IPS DF 6.9 (cell line): ENCODE data around the gene NUBP2.

Experiments
- DNase-seq: peaks from one replicate; pipeline ENCODE4 v3.0.0-alpha.2; 2013; ENCODE audit warnings: low read depth, low spot score
- H3K27ac ChIP-seq: one replicate; pipeline ENCODE4 v1.5.1; 2013; ENCODE audit warnings: low read length, control low read depth
- H3K27me3 ChIP-seq: 2 replicates; pipeline ENCODE4 v1.6.1; 2013; ENCODE audit warnings: mild to moderate bottlenecking, low read length; ENCODE audit not compliant: control insufficient read depth, insufficient read depth
- H3K36me3 ChIP-seq: 2 replicates; pipeline ENCODE4 v1.6.1; 2013; ENCODE audit warnings: low read length; ENCODE audit not compliant: control insufficient read depth, insufficient read depth
- H3K4me1 ChIP-seq: 2 replicates; pipeline ENCODE4 v1.6.1; 2013; ENCODE audit warnings: low read length; ENCODE audit not compliant: control insufficient read depth, insufficient read depth
- H3K4me3 ChIP-seq: 2 replicates; pipeline ENCODE4 v1.5.1; 2013; ENCODE audit warnings: mild to moderate bottlenecking, low read length
- H3K9me3 ChIP-seq: 2 replicates; pipeline ENCODE4 v1.6.1; 2013; ENCODE audit warnings: low read length, inconsistent platforms; ENCODE audit not compliant: control insufficient read depth, insufficient read depth
- WGBS: extraction: QIAGEN DNeasy Blood & Tissue Kit; methylation state at CpG from one replicate; pipeline ENCODE4 v1.1.7; 2013; ENCODE audit warnings: mixed read lengths, missing lambda C conversion rate; ENCODE audit not compliant: insufficient read length, insufficient coverage; 5-methylcytosine and 5-hydroxymethylcytosine counted together

The NUBP2 gene

GRCh38 chr16:1787056-1787321 lies 4.2 kb downstream of the NUBP2 start:
- Histone ChIP-seq H3K27ac (no peak overlapping the region), H3K36me3 (peaks cover 31% of the 10 kb centered on the region), H3K4me3 (no peak overlapping the region), H3K4me1 (no peaks in the 10 kb centered on the region), H3K9me3 (no peaks in the 10 kb centered on the region), H3K27me3 (no peaks in the 10 kb centered on the region)
- DNase-seq = no peak
- WGBS = no CpG with 5 or more reads among the region's 6 CpGs

- Histone ChIP-seq H3K27ac (no peak overlapping the region), H3K27me3 (no peaks in the 10 kb centered on the region), H3K36me3 (peaks cover 31% of the 10 kb centered on the region), H3K4me1 (no peaks in the 10 kb centered on the region), H3K9me3 (no peaks in the 10 kb centered on the region), H3K4me3 (no peak overlapping the region)
- WGBS = no CpG with 5 or more reads among the region's 44 CpGs
- DNase-seq = no peak
Measured at GRCh38 chr16:1787322-1788094, 4.7 kb downstream of the NUBP2 start.

- Histone ChIP-seq H3K4me1 (no peaks in the 10 kb centered on the region; the same call in 1 of the 2 replicates), H3K27me3 (no peaks in the 10 kb centered on the region), H3K36me3 (peaks cover 31% of the 10 kb centered on the region), H3K27ac (no peak overlapping the region), H3K9me3 (no peaks in the 10 kb centered on the region), H3K4me3 (no peak overlapping the region)
- DNase-seq = no peak
- WGBS = no CpG with 5 or more reads among the region's 38 CpGs
Measured at GRCh38 chr16:1788095-1788707, 5.4 kb downstream of the NUBP2 start.

GRCh38 chr16:1788708-1789100 lies 5.9 kb downstream of the NUBP2 start:
- no peak overlapping the region for H3K27ac ChIP-seq
- H3K4me3 ChIP-seq = no peak overlapping the region
- H3K27me3 ChIP-seq = no peaks in the 10 kb centered on the region
- H3K36me3 ChIP-seq = peaks cover 31% of the 10 kb centered on the region
- no CpG with 5 or more reads among the region's 19 CpGs for WGBS
- DNase-seq = no peak
- no peaks in the 10 kb centered on the region; the same call in 1 of the 2 replicates for H3K4me1 ChIP-seq
- no peaks in the 10 kb centered on the region for H3K9me3 ChIP-seq

GRCh38 chr16:1789643-1790045 lies 6.9 kb downstream of the NUBP2 start:
- no peaks in the 10 kb centered on the region for H3K27me3 ChIP-seq
- H3K27ac ChIP-seq = no peak overlapping the region

GRCh38 chr16:1790261-1790610 lies 7.5 kb downstream of the NUBP2 start:
- no CpG with 5 or more reads among the region's 15 CpGs for WGBS
- Histone ChIP-seq H3K9me3 (no peaks in the 10 kb centered on the region), H3K27me3 (no peaks in the 10 kb centered on the region), H3K4me1 (no peaks in the 10 kb centered on the region; the same call in 1 of the 2 replicates), H3K27ac (no peak overlapping the region), H3K4me3 (no peak overlapping the region), H3K36me3 (peaks cover 27% of the 10 kb centered on the region)
- no peak for DNase-seq

More at GRCh38 chr16:1789643-1790045, 6.9 kb downstream of the NUBP2 start:
- H3K36me3 ChIP-seq = peaks cover 31% of the 10 kb centered on the region
- no CpG with 5 or more reads among the region's 25 CpGs for WGBS
- no peak overlapping the region for H3K4me3 ChIP-seq
- no peaks in the 10 kb centered on the region; the same call in 1 of the 2 replicates for H3K4me1 ChIP-seq
- no peaks in the 10 kb centered on the region for H3K9me3 ChIP-seq
- DNase-seq = no peak

GRCh38 chr16:1790611-1791255 lies 8.0 kb downstream of the NUBP2 start:
- no peaks in the 10 kb centered on the region; the same call in 1 of the 2 replicates for H3K4me1 ChIP-seq
- WGBS = no CpG with 5 or more reads among the region's 44 CpGs
- H3K27ac ChIP-seq = no peak overlapping the region
- H3K27me3 ChIP-seq = no peaks in the 10 kb centered on the region
- no peaks in the 10 kb centered on the region for H3K9me3 ChIP-seq
- peaks cover 27% of the 10 kb centered on the region for H3K36me3 ChIP-seq
- no peak overlapping the region for H3K4me3 ChIP-seq
- no peak for DNase-seq

- Histone ChIP-seq H3K27me3 (no peaks in the 10 kb centered on the region), H3K4me1 (no peaks in the 10 kb centered on the region; the same call in 1 of the 2 replicates), H3K36me3 (peaks cover 24% of the 10 kb centered on the region), H3K9me3 (no peaks in the 10 kb centered on the region), H3K4me3 (no peak overlapping the region), H3K27ac (no peak overlapping the region)
- WGBS = no CpG with 5 or more reads among the region's 53 CpGs
- no peak for DNase-seq
Measured at GRCh38 chr16:1791256-1791942, 8.6 kb downstream of the NUBP2 start.

GRCh38 chr16:1791943-1792812 lies 9.4 kb downstream of the NUBP2 start:
- no peaks in the 10 kb centered on the region; the same call in 1 of the 2 replicates for H3K4me1 ChIP-seq
- H3K36me3 ChIP-seq = peaks cover 17% of the 10 kb centered on the region
- no peak for DNase-seq
- no peak overlapping the region for H3K27ac ChIP-seq
- H3K4me3 ChIP-seq = no peak overlapping the region
- WGBS = no CpG with 5 or more reads among the region's 59 CpGs
- H3K27me3 ChIP-seq = no peaks in the 10 kb centered on the region
- no peaks in the 10 kb centered on the region; the same call in 1 of the 2 replicates for H3K9me3 ChIP-seq
